Activated CD4-positive, alpha-beta T cell treated with anti-CD3 and anti-CD28 coated beads for 36 hours (primary cell): Measurements from ENCODE around the gene PPP1CC. TPM values are rescaled to one million over a fixed set of nuclear protein-coding genes. Genes with fewer than 3 reads are reported as not detected.
A peak's percentile ranks its signal among the peaks of the same experiment; 100 is the strongest.

Experiments used
- ATAC-seq: fragments of 200-7000 bp; cut with Tn5 transposase; one replicate; pipeline ENCODE4 v1.10.0; 2021; ENCODE audit warnings: mild to moderate bottlenecking, moderate library complexity
- CTCF ChIA-PET: fragments of 350-600 bp; sonication (Branson Sonifier 250); formaldehyde crosslinking; loops from one replicate; lab custom pipeline; 2021; ENCODE audit warnings: antibody characterized with exemption; lab: Charles Lee
- POLR2A ChIA-PET: fragments of 350-600 bp; sonication (Branson Sonifier 250); formaldehyde crosslinking; loops from one replicate; lab custom pipeline; 2021; ENCODE audit warnings: antibody characterized with exemption, inconsistent platforms; lab: Charles Lee
- DNase-seq: peaks from one replicate; pipeline ENCODE4 v3.0.0-alpha.2; 2020
- H3K27ac Mint-ChIP-seq: one replicate; pipeline ENCODE4 v1.8.0; 2021; ENCODE audit warnings: mixed read lengths
- H3K27me3 Mint-ChIP-seq: one replicate; pipeline ENCODE4 v1.8.0; 2021; ENCODE audit warnings: mixed read lengths
- H3K36me3 Mint-ChIP-seq: one replicate; pipeline ENCODE4 v1.8.0; 2021; ENCODE audit warnings: low read depth, mixed read lengths
- H3K4me1 Mint-ChIP-seq: one replicate; pipeline ENCODE4 v1.8.0; 2021; ENCODE audit warnings: mixed read lengths
- H3K4me3 Mint-ChIP-seq: one replicate; pipeline ENCODE4 v1.8.0; 2021; ENCODE audit warnings: mild to moderate bottlenecking, moderate library complexity, mixed read lengths
- H3K9me3 Mint-ChIP-seq: one replicate; pipeline ENCODE4 v1.8.0; 2021; ENCODE audit warnings: low read depth, mixed read lengths
- intact Hi-C, 2 experiments: fragments of 100-400 bp; cut with DNase I in 1 of 2; cut with micrococcal nuclease in 1 of 2; formaldehyde crosslinking; loops; one replicate each; pipeline versions ENCODE4 v1.14.2 to v1.15.1; 2022 to 2024; cut with DNase I, micrococcal nuclease
- total RNA-seq, 2 experiments: library from RNA; stranded (reverse); gene quantifications; one replicate each; pipeline ENCODE4 v1.2.3, GENCODE V29; 2021

The PPP1CC gene
- total RNA-seq, 2 experiments from 2014 or later = 201 to 283 TPM

DNA sequence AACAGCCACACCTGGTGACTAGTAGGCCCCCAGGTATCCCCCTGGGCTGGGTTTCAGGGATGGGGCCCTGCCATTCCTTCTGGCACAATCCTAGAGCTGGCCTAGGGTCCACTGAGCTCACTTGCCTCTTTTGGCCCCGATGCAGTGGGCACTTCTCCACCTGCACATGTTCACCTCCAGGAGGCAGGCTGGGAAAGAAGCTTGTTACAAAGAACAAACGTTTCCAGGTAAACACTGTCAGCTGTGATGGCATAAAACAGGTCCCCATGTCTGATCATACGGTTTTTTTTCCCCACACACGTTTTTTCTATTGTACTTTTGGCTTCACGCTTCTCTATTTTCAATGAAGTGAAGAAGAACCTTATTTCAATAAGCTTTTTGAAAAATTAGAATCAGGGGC, 37.9 kb downstream of the PPP1CC start:
- H3K9me3 Mint-ChIP-seq = no peaks in the 10 kb centered on the region
- ChIA-PET CTCF (interaction anchor here (0.5 to 1.9 kb wide), 14 partner anchors 12 to 647 kb away, joined by 3 to 11 read pairs (median 3); no protein-coding TSS in a partner anchor), POLR2A (no interaction called here)
- no peaks in the 10 kb centered on the region for H3K27me3 Mint-ChIP-seq
- peak; percentile 43 for DNase-seq
- no peak overlapping the region for H3K4me3 Mint-ChIP-seq
- H3K4me1 Mint-ChIP-seq = no peaks in the 10 kb centered on the region
- intact Hi-C loops = loop anchor here (1.0 to 10.0 kb wide), 4 partner anchors 122 to 184 kb away; no protein-coding TSS in a partner anchor
- H3K36me3 Mint-ChIP-seq = peaks cover 2% of the 10 kb centered on the region
- peak; percentile 39 for ATAC-seq
- H3K27ac Mint-ChIP-seq = no peak overlapping the region

DNA sequence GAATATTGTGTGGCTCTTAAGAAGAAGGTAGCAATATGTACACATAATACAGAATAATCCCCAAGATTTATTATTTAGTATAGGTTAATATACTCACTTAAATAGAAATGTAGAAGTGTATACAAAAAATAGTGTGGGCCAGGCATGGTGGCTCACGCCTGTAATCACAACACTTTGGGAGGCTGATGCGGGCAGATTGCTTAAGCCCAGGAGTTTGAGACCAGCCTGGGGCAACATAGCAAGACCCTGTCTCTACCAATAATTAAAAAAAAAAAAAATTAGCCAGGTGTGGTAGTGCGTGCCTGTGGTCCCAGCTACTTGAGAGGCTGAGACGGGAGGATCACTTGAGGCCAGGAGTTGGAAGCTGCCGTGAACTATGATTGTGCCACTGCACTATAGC, 38.5 kb downstream of the PPP1CC start:
- DNase-seq (no peak), ATAC-seq (no peak)
- POLR2A ChIA-PET = no interaction called here
- CTCF ChIA-PET = interaction anchor here (0.6 to 1.9 kb wide), 10 partner anchors 12 to 184 kb away, joined by 3 to 11 read pairs (median 4); no protein-coding TSS in a partner anchor
- intact Hi-C loops = loop anchor here (1.0 to 10.0 kb wide), 4 partner anchors 122 to 184 kb away; no protein-coding TSS in a partner anchor
- Mint-ChIP-seq H3K9me3 (no peaks in the 10 kb centered on the region), H3K27me3 (no peaks in the 10 kb centered on the region), H3K27ac (no peak overlapping the region), H3K4me3 (no peak overlapping the region), H3K36me3 (peaks cover 2% of the 10 kb centered on the region), H3K4me1 (no peaks in the 10 kb centered on the region)

GRCh38 chr12:110702081-110702480, 40.6 kb downstream of the PPP1CC start:
- Mint-ChIP-seq H3K4me1 (peaks cover 10% of the 10 kb centered on the region), H3K4me3 (no peak overlapping the region), H3K27me3 (no peaks in the 10 kb centered on the region), H3K27ac (no peak overlapping the region), H3K36me3 (no peaks in the 10 kb centered on the region), H3K9me3 (no peaks in the 10 kb centered on the region)
- DNase-seq = no peak
- no peak for ATAC-seq
- ChIA-PET POLR2A (no interaction called here), CTCF (interaction anchor here (0.6 to 0.9 kb wide), 3 partner anchors 25 to 694 kb away, joined by 3 to 4 read pairs (median 3); no protein-coding TSS in a partner anchor)
- intact Hi-C loops = loop anchor here in 1 of 2 experiments (10.0 kb wide), 1 partner anchor 183 kb away; no protein-coding TSS in a partner anchor

- intact Hi-C loops = loop anchor here in 1 of 2 experiments (10.0 kb wide), 2 partner anchors 55 to 185 kb away; no protein-coding TSS in a partner anchor
These were observed 42.9 kb downstream of the PPP1CC start for GRCh38 chr12:110699591-110700445.

GRCh38 chr12:110698171-110698902, 44.4 kb downstream of the PPP1CC start:
- ChIA-PET CTCF (interaction anchor here (0.7 to 1.7 kb wide), 9 partner anchors 9 to 123 kb away, joined by 3 to 6 read pairs (median 4); partner anchors contain the start of gene HVCN1), POLR2A (no interaction called here)
- H3K36me3 Mint-ChIP-seq = no peaks in the 10 kb centered on the region
- intact Hi-C loops = loop anchor here (1.0 to 10.0 kb wide), 4 partner anchors 54 to 248 kb away; partner anchors contain the start of gene ARPC3 (in 2 of the 2)
- ATAC-seq = peak; percentile 100
- no peaks in the 10 kb centered on the region for H3K27me3 Mint-ChIP-seq
- peak; percentile 89 for DNase-seq
- peaks cover 13% of the 10 kb centered on the region for H3K4me1 Mint-ChIP-seq
- peak overlapping the region; percentile 76 for H3K27ac Mint-ChIP-seq
- H3K9me3 Mint-ChIP-seq = no peaks in the 10 kb centered on the region
- H3K4me3 Mint-ChIP-seq = no peak overlapping the region

More at GRCh38 chr12:110699591-110700445, 42.9 kb downstream of the PPP1CC start:
- no peaks in the 10 kb centered on the region for H3K9me3 Mint-ChIP-seq
- ATAC-seq (no peak), DNase-seq (no peak)
- no peaks in the 10 kb centered on the region for H3K27me3 Mint-ChIP-seq
- CTCF ChIA-PET = interaction anchor here (0.7 to 0.8 kb wide), 2 partner anchors 15 to 122 kb away, joined by 3 read pairs; no protein-coding TSS in a partner anchor
- peaks cover 13% of the 10 kb centered on the region for H3K4me1 Mint-ChIP-seq
- POLR2A ChIA-PET = no interaction called here
- no peak overlapping the region for H3K27ac Mint-ChIP-seq
- no peaks in the 10 kb centered on the region for H3K36me3 Mint-ChIP-seq
- H3K4me3 Mint-ChIP-seq = no peak overlapping the region

DNA sequence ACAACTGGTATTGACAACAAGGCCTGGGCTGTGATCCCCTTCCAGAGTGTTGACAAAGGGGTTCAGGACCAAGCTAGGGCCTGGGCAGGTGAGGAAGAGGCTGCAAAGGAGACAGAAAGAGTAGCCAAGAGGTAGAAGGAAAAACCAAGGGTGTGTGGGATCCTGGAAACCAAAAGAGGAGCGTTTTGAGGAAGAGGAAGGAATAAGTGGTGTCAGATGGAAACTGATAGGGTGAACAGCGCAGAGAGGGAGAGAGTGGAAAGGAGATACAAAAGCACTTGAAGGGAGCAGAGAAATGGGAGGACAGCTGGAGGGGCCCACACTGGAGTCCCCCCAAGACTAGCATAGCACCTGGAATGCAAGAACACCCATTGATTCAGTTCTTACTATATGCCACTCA, 45.5 kb downstream of the PPP1CC start:
- ChIA-PET CTCF (interaction anchor here (0.7 to 1.7 kb wide), 9 partner anchors 11 to 187 kb away, joined by 3 to 6 read pairs (median 4); no protein-coding TSS in a partner anchor), POLR2A (no interaction called here)
- H3K36me3 Mint-ChIP-seq = no peaks in the 10 kb centered on the region
- H3K4me1 Mint-ChIP-seq = peaks cover 13% of the 10 kb centered on the region
- no peaks in the 10 kb centered on the region for H3K27me3 Mint-ChIP-seq
- no peaks in the 10 kb centered on the region for H3K9me3 Mint-ChIP-seq
- no peak overlapping the region for H3K4me3 Mint-ChIP-seq
- ATAC-seq (no peak), DNase-seq (no peak)
- intact Hi-C loops = loop anchor here in 1 of 2 experiments (10.0 kb wide), 1 partner anchor 52 kb away; no protein-coding TSS in a partner anchor
- H3K27ac Mint-ChIP-seq = no peak overlapping the region

DNA sequence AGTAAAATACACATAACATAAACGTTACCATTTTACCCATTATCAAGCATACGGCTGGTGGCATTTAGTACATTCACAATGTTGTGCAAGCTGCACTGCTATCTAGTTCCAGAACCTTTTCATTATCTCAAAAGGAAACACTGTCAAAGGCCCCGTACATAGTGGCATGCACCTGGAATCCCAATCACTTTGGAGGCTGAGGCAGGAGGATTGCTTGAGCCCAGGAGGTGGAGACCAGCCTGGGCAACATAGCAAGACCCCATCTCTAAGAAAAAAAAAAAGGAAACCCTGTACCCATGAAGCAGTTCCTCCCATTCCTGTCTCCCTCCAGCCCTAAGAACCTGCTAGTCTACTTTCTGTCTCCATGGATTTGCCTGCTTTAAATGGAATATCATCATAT, 46.4 kb downstream of the PPP1CC start:
- CTCF ChIA-PET = no interaction called here
- intact Hi-C loops = loop anchor here in 1 of 2 experiments (10.0 kb wide), 1 partner anchor 51 kb away; no protein-coding TSS in a partner anchor
- peaks cover 13% of the 10 kb centered on the region for H3K4me1 Mint-ChIP-seq
- POLR2A ChIA-PET = no interaction called here
- no peak overlapping the region for H3K4me3 Mint-ChIP-seq
- DNase-seq (no peak), ATAC-seq (no peak)
- H3K27ac Mint-ChIP-seq = no peak overlapping the region
- H3K36me3 Mint-ChIP-seq = no peaks in the 10 kb centered on the region
- no peaks in the 10 kb centered on the region for H3K27me3 Mint-ChIP-seq
- H3K9me3 Mint-ChIP-seq = no peaks in the 10 kb centered on the region

- Mint-ChIP-seq H3K27me3 (no peaks in the 10 kb centered on the region), H3K36me3 (no peaks in the 10 kb centered on the region), H3K4me3 (no peak overlapping the region), H3K27ac (no peak overlapping the region), H3K9me3 (no peaks in the 10 kb centered on the region), H3K4me1 (peaks cover 23% of the 10 kb centered on the region)
- DNase-seq (no peak), ATAC-seq (no peak)
- POLR2A ChIA-PET = no interaction called here
- CTCF ChIA-PET = no interaction called here
- intact Hi-C loops = loop anchor here in 1 of 2 experiments (10.0 kb wide), 1 partner anchor 50 kb away; no protein-coding TSS in a partner anchor
These were observed 48.3 kb downstream of the PPP1CC start for GRCh38 chr12:110694330-110694901.

GRCh38 chr12:110693731-110694130, 49.0 kb downstream of the PPP1CC start:
- ChIA-PET CTCF (interaction anchor here (0.6 to 0.9 kb wide), 3 partner anchors 32 to 272 kb away, joined by 4 to 5 read pairs (median 4); no protein-coding TSS in a partner anchor), POLR2A (no interaction called here)
- no peak overlapping the region for H3K4me3 Mint-ChIP-seq
- H3K36me3 Mint-ChIP-seq = no peaks in the 10 kb centered on the region
- no peaks in the 10 kb centered on the region for H3K9me3 Mint-ChIP-seq
- no peak overlapping the region for H3K27ac Mint-ChIP-seq
- DNase-seq (no peak), ATAC-seq (no peak)
- H3K4me1 Mint-ChIP-seq = peaks cover 24% of the 10 kb centered on the region
- H3K27me3 Mint-ChIP-seq = no peaks in the 10 kb centered on the region
- intact Hi-C loops = loop anchor here in 1 of 2 experiments (10.0 kb wide), 1 partner anchor 49 kb away; no protein-coding TSS in a partner anchor

GRCh38 chr12:110690127-110690430, 52.6 kb downstream of the PPP1CC start:
- no peaks in the 10 kb centered on the region for H3K9me3 Mint-ChIP-seq
- peak overlapping the region; percentile 77 for H3K4me3 Mint-ChIP-seq
- ATAC-seq = no peak
- ChIA-PET CTCF (interaction anchor here (0.6 to 1.3 kb wide), 6 partner anchors 8 to 223 kb away, joined by 3 to 4 read pairs (median 3); partner anchors contain the start of genes RAD9B and TCTN1), POLR2A (interaction anchor here (1.0 kb wide), 1 partner anchor 28 kb away, joined by 3 read pairs; no protein-coding TSS in a partner anchor)
- no peaks in the 10 kb centered on the region for H3K27me3 Mint-ChIP-seq
- intact Hi-C loops = loop anchor here in 1 of 2 experiments (10.0 kb wide), 1 partner anchor 45 kb away; no protein-coding TSS in a partner anchor
- peaks cover 30% of the 10 kb centered on the region for H3K4me1 Mint-ChIP-seq
- DNase-seq = no peak
- H3K36me3 Mint-ChIP-seq = peaks cover 6% of the 10 kb centered on the region
- peak overlapping the region; percentile 89 for H3K27ac Mint-ChIP-seq
